HG02852 (cell line): ENCODE data around the gene P4HA1.

Experiments
- ATAC-seq: cut with Tn5 transposase; IDR thresholded peaks from one replicate; pipeline ENCODE4 v1.9.1; 2021; ENCODE audit warnings: mild to moderate bottlenecking, moderate library complexity; ENCODE audit not compliant: unreplicated experiment

The P4HA1 gene

GRCh38 chr10:72981028-72981881 is 115.4 kb downstream of the P4HA1 start:
- no peak for ATAC-seq

- no peak for ATAC-seq
These were observed 116.3 kb downstream of the P4HA1 start for GRCh38 chr10:72980348-72980747.

- no peak for ATAC-seq
These were observed 117.0 kb downstream of the P4HA1 start for GRCh38 chr10:72979709-72980108.

GRCh38 chr10:72976886-72977285 is 119.8 kb downstream of the P4HA1 start:
- ATAC-seq, result no peak
